Parathyroid adenoma (tissue), 2 donors: ENCODE results near the gene KRT86.

ENCODE experiments used
- H2AFZ ChIP-seq: fragments of 300-600 bp; sonication (generic); one replicate; pipeline ENCODE4 v1.7.0; 2017; ENCODE audit warnings: antibody characterized with exemption, mild to moderate bottlenecking
- H3K27ac ChIP-seq: fragments of 300-600 bp; sonication (generic); one replicate; pipeline ENCODE4 v1.7.0; 2017
- H3K27me3 ChIP-seq: fragments of 300-600 bp; sonication (generic); one replicate; pipeline ENCODE4 v1.7.0; 2017; ENCODE audit warnings: low read length; ENCODE audit not compliant: control insufficient read depth, insufficient read depth
- H3K36me3 ChIP-seq: fragments of 300-600 bp; sonication (generic); one replicate; pipeline ENCODE4 v1.7.0; 2017; ENCODE audit warnings: low read length; ENCODE audit not compliant: control insufficient read depth, insufficient read depth
- H3K4me1 ChIP-seq: fragments of 300-600 bp; sonication (generic); one replicate; pipeline ENCODE4 v1.7.0; 2017; ENCODE audit warnings: control low read depth
- H3K4me2 ChIP-seq: fragments of 300-600 bp; sonication (generic); one replicate; pipeline ENCODE4 v1.7.0; 2017; ENCODE audit warnings: low read length
- H3K4me3 ChIP-seq: fragments of 300-600 bp; sonication (generic); one replicate; pipeline ENCODE4 v1.7.0; 2017; ENCODE audit warnings: low read depth, low read length
- H3K79me2 ChIP-seq: fragments of 300-600 bp; sonication (generic); one replicate; pipeline ENCODE4 v1.7.0; 2017; ENCODE audit warnings: control low read depth
- H3K9ac ChIP-seq: fragments of 300-600 bp; sonication (generic); one replicate; pipeline ENCODE4 v1.7.0; 2017; ENCODE audit warnings: mild to moderate bottlenecking
- H3K9me3 ChIP-seq: fragments of 300-600 bp; sonication (generic); one replicate; pipeline ENCODE4 v1.7.0; 2017; ENCODE audit warnings: low read length; ENCODE audit not compliant: control insufficient read depth
- CTCF ChIP-seq: fragments of 300-600 bp; sonication (generic); IDR thresholded peaks from one replicate; pipeline ENCODE4 v1.7.0; 2017; ENCODE audit warnings: antibody characterized with exemption, mild to moderate bottlenecking
- donor health status: primary hyperparathyroidism.

The KRT86 gene

GRCh38 chr12:52235001-52235764, 39.3 kb upstream of the KRT86 start:
- H3K27ac ChIP-seq: no peak overlapping the region
- H3K4me2 ChIP-seq: no peak overlapping the region
- no peak for TF ChIP-seq CTCF
- H3K9me3 ChIP-seq: no peaks in the 10 kb centered on the region
- no peak overlapping the region for H2AFZ ChIP-seq
- peaks cover 17% of the 10 kb centered on the region for H3K4me1 ChIP-seq
- no peak overlapping the region for H3K4me3 ChIP-seq
- H3K79me2 ChIP-seq: no peaks in the 10 kb centered on the region
- H3K36me3 ChIP-seq: no peaks in the 10 kb centered on the region
- H3K27me3 ChIP-seq: no peaks in the 10 kb centered on the region
- H3K9ac ChIP-seq: no peak overlapping the region

- Histone ChIP-seq H3K4me3 (no peak overlapping the region), H3K4me2 (no peak overlapping the region), H3K9me3 (no peaks in the 10 kb centered on the region), H3K79me2 (no peaks in the 10 kb centered on the region), H2AFZ (no peak overlapping the region), H3K36me3 (no peaks in the 10 kb centered on the region), H3K4me1 (peaks cover 17% of the 10 kb centered on the region), H3K27ac (no peak overlapping the region), H3K9ac (no peak overlapping the region), H3K27me3 (no peaks in the 10 kb centered on the region)
- no peak for TF ChIP-seq CTCF
Observed at GRCh38 chr12:52235822-52236361, 38.6 kb upstream of the KRT86 start.

GRCh38 chr12:52236386-52237050, 37.9 kb upstream of the KRT86 start:
- Histone ChIP-seq H3K27ac (no peak overlapping the region), H3K4me1 (peaks cover 17% of the 10 kb centered on the region), H3K27me3 (no peaks in the 10 kb centered on the region), H3K9me3 (no peaks in the 10 kb centered on the region), H3K4me3 (no peak overlapping the region), H3K4me2 (no peak overlapping the region), H2AFZ (no peak overlapping the region), H3K9ac (no peak overlapping the region), H3K79me2 (no peaks in the 10 kb centered on the region), H3K36me3 (no peaks in the 10 kb centered on the region)
- TF ChIP-seq CTCF: no peak

- no peaks in the 10 kb centered on the region for H3K27me3 ChIP-seq
- no peak overlapping the region for H3K27ac ChIP-seq
- peaks cover 13% of the 10 kb centered on the region for H3K4me1 ChIP-seq
Observed at GRCh38 chr12:52238207-52238840, 36.1 kb upstream of the KRT86 start.

More at GRCh38 chr12:52238207-52238840, 36.1 kb upstream of the KRT86 start:
- TF ChIP-seq CTCF: no peak
- no peak overlapping the region for H3K4me3 ChIP-seq
- H3K9ac ChIP-seq: no peak overlapping the region
- no peak overlapping the region for H2AFZ ChIP-seq
- H3K4me2 ChIP-seq: no peak overlapping the region
- no peaks in the 10 kb centered on the region for H3K9me3 ChIP-seq
- no peaks in the 10 kb centered on the region for H3K79me2 ChIP-seq
- H3K36me3 ChIP-seq: no peaks in the 10 kb centered on the region
